WERI-Rb-1 (cell line): ENCODE measurements around the gene PLPP6.

Experiments
- DNase-seq: peaks from one replicate; pipeline ENCODE4 v3.0.0-alpha.2; 2020
- H3K27ac ChIP-seq: fragments of 250-450 bp; sonication (Bioruptor Pico); 2 replicates; pipeline ENCODE4 v1.5.1; 2020; ENCODE audit warnings: mild to moderate bottlenecking, moderate library complexity
- H3K27me3 ChIP-seq: fragments of 250-450 bp; sonication (Bioruptor Pico); 2 replicates; pipeline ENCODE4 v1.5.1; 2021; ENCODE audit warnings: mild to moderate bottlenecking, low read depth, moderate library complexity; ENCODE audit not compliant: insufficient read depth, severe bottlenecking
- H3K36me3 ChIP-seq: fragments of 250-450 bp; sonication (Bioruptor Pico); 2 replicates; pipeline ENCODE4 v1.5.1; 2020; ENCODE audit warnings: mild to moderate bottlenecking, moderate library complexity
- H3K4me3 ChIP-seq: 2 replicates; pipeline ENCODE4 v1.5.1; 2011; ENCODE audit warnings: low read depth, mild to moderate bottlenecking, control low read depth, low read length
- H3K9me3 ChIP-seq: fragments of 250-450 bp; sonication (Bioruptor Pico); 2 replicates; pipeline ENCODE4 v1.5.1; 2021; ENCODE audit warnings: mild to moderate bottlenecking, moderate library complexity; ENCODE audit not compliant: severe bottlenecking
- TF ChIP-seq, protein P1 (sequence below): IDR thresholded peaks from 2 replicates; pipeline ENCODE4 v1.5.1; 2011; ENCODE audit warnings: low read depth, mild to moderate bottlenecking, control low read depth, inconsistent platforms, low read length

PLPP6 gene

DNA sequence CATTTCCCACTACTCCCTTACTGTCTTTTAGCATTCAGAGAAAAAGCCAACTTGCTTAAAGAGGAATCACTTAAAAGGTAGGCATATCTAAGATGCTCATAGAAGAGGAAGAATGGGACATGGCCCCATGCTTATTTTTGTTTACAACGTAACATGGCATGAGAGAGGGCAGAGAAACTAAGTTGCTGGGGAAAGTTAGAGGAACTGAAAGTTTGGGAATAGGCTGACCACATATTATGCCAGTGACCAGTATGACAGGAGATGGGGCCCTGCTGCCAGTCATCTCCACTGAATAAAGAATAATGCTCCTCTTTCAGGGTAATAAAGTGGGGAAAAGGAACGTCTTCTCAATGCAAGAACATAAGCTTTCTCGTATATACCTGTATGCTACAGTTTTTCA, 1.9 kb downstream of the PLPP6 start:
- TF ChIP-seq, protein P1, sequence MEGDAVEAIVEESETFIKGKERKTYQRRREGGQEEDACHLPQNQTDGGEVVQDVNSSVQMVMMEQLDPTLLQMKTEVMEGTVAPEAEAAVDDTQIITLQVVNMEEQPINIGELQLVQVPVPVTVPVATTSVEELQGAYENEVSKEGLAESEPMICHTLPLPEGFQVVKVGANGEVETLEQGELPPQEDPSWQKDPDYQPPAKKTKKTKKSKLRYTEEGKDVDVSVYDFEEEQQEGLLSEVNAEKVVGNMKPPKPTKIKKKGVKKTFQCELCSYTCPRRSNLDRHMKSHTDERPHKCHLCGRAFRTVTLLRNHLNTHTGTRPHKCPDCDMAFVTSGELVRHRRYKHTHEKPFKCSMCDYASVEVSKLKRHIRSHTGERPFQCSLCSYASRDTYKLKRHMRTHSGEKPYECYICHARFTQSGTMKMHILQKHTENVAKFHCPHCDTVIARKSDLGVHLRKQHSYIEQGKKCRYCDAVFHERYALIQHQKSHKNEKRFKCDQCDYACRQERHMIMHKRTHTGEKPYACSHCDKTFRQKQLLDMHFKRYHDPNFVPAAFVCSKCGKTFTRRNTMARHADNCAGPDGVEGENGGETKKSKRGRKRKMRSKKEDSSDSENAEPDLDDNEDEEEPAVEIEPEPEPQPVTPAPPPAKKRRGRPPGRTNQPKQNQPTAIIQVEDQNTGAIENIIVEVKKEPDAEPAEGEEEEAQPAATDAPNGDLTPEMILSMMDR: no peak
- Histone ChIP-seq H3K4me3 (no peak overlapping the region), H3K27ac (no peak overlapping the region), H3K9me3 (no peaks in the 10 kb centered on the region), H3K36me3 (0 out of 2 replicates have a peak, but pooled peaks cover 3% of the 10 kb centered on the region), H3K27me3 (no peaks in the 10 kb centered on the region)
- DNase-seq: no peak

DNA sequence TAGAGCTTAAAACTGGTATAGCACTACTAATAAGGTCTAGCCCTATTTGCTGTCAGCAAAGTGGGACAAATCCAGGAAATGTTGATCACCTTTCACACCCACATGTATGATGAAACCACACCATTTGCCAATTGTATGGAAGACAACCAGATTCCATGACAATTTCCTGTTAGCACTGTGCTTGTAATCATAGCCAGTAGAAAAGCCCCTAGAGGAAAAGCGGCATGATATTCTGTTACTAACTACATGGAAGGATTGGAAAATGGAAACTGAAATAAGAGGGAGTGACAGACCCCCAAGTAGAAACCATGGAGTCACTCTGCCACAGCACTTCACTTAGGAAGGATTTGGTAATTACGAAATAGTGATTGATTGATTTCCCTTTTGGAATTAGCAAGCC, 3.3 kb downstream of the PLPP6 start:
- H3K9me3 ChIP-seq: no peaks in the 10 kb centered on the region
- no peak overlapping the region for H3K27ac ChIP-seq
- no peak for DNase-seq
- 0 out of 2 replicates have a peak, but pooled peaks cover 3% of the 10 kb centered on the region for H3K36me3 ChIP-seq
- H3K4me3 ChIP-seq: no peak overlapping the region
- TF ChIP-seq, protein P1: no peak
- no peaks in the 10 kb centered on the region for H3K27me3 ChIP-seq

DNA sequence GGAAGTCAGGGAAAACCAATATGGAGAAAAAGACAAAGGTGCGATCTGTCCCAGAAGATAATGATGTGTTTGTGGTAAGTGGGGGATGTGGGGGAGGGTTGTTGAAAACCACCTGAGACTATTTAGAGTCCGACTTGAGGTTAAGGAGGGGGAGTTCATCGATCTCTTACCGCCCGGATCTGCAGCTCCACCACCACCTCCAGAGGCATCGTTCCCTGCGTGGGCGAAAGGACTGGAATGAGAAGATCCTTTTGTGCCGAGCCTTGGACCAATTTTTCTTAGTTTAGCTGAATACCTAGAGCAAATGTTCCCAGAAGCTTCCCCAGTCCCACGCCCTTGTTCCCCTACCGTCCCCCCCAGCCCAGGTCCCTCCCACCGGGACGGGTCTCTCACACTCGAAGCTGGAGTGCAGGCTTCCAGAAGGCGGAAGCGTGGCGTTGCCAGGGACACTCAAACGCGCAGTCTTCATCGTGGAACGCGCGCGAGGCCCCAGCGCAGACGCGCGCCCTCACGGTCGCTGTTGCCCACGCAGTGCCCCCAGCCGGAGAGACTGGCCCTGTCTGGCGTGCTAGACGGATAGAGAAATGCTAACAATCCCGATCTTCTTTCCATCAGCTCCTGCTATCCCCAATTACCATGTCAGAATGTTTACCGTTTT, 4.1 kb downstream of the PLPP6 start, which contains the start of gene SPATA6L:
TSS of gene SPATA6L (minus strand) at position 439 of the 658 bp plus-strand sequence. CDS start at position 209, 230 bp downstream.
- TF ChIP-seq, protein P1: peak; percentile 48
- DNase-seq: peak; percentile 66

DNA sequence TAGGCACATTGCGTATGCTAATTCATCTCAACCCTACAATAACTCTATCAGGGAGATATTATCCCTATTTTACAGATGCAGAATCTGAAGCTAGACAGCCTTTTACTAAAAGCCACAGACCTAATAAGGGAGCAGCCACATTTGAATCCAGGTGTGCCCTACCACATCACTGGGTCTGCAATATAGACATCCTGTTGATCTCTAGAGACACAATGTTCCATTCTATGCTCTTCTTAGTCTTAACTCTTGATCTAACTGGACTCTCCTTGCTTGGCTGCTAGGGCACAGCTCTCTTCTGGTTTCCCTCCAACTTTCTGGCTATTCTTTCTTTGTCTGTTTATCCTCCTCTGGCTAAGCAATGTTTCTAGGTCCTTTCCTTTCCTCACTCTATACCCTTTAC, 5.6 kb downstream of the PLPP6 start:
- Histone ChIP-seq H3K9me3 (no peaks in the 10 kb centered on the region), H3K36me3 (no peaks in the 10 kb centered on the region), H3K4me3 (no peak overlapping the region), H3K27ac (no peak overlapping the region), H3K27me3 (no peaks in the 10 kb centered on the region)
- TF ChIP-seq, protein P1: no peak
- no peak for DNase-seq

More for the DNA sequence above, 4.1 kb downstream of the PLPP6 start, which contains the start of gene SPATA6L:
- Histone ChIP-seq H3K27ac (peak within 1 kb of the TSS; percentile 63), H3K9me3 (no peaks in the 10 kb centered on the region), H3K27me3 (no peaks in the 10 kb centered on the region), H3K4me3 (peak within 1 kb of the TSS; percentile 70), H3K36me3 (0 out of 2 replicates have a peak, but pooled peaks cover 3% of the 10 kb centered on the region)

DNA sequence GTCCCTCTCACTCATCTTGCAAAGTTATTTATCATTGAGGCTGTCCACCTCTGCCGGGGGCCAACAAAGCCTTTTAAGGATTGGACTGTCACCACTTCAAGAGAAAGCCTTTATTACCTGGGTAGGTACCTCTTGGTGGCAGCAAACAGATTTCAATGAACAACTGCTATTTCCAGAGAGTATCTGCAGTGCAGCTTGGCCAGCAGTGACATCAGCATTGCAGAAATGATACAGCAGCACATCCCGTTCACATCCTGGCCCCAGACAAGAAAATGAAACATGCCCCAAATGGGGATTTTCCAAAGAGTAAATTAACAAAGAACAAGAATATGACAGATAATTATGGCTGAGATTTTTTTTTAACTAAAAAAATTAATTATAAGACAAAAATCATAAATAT, 6.5 kb downstream of the PLPP6 start:
- TF ChIP-seq, protein P1: no peak
- no peak for DNase-seq
- no peak overlapping the region for H3K4me3 ChIP-seq
- H3K36me3 ChIP-seq: no peaks in the 10 kb centered on the region
- H3K27me3 ChIP-seq: no peaks in the 10 kb centered on the region
- H3K27ac ChIP-seq: no peak overlapping the region
- H3K9me3 ChIP-seq: no peaks in the 10 kb centered on the region
